ENCODE results near the gene ACTG1.

ACTG1 gene

DNA sequence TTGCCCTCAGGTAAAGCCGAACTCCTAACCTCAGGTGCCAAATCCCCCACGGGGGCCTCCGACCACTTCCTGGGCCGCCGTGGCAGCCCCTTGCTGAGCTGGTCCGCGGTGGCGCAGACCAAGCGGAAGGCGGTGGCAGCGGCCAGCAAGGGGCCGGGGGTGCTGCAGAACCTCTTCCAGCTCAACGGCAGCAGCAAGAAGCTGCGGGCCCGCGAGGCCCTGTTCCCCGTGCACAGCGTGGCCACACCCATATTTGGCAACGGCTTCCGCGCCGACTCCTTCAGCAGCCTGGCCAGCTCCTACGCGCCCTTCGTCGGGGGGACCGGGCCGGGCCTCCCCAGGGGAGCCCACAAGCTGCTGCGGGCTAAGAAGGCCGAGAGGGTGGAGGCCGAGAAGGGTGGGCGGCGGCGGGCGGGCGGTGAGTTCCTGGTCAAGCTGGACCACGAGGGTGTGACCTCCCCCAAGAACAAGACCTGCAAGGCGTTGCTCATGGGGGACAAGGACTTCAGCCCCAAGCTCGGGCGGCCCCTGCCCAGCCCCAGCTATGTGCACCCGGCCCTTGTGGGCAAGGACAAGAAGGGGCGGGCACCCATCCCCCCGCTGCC is 51.6 kb downstream of the ACTG1 start:
- DNase-seq, result no peak

Measured in NCI-H2171 treated with DMSO at 0.1 percent for 48 hours (cell line).